KOPT-K1 (cell line): ENCODE data around the gene SLC35G4.

Experiments
- H3K27ac ChIP-seq: fragments of 200-600 bp; sonication (generic); 2 replicates; pipeline ENCODE4 v1.5.1; 2016; ENCODE audit warnings: antibody characterized with exemption, mild to moderate bottlenecking, low read depth, low read length; ENCODE audit not compliant: poor library complexity, severe bottlenecking
- H3K36me3 ChIP-seq: fragments of 200-600 bp; sonication (generic); 2 replicates; pipeline ENCODE4 v1.5.1; 2017; ENCODE audit warnings: antibody characterized with exemption, mild to moderate bottlenecking, low read length, moderate library complexity; ENCODE audit not compliant: insufficient read depth
- H3K9me3 ChIP-seq: fragments of 200-600 bp; sonication (generic); 2 replicates; pipeline ENCODE4 v1.5.1; 2017; ENCODE audit warnings: antibody characterized with exemption, low read length, mild to moderate bottlenecking; ENCODE audit not compliant: insufficient read depth, poor library complexity, severe bottlenecking

The SLC35G4 gene

GRCh38 chr18:11655606-11655932, 46.2 kb downstream of the SLC35G4 start:
- H3K27ac ChIP-seq = no peak overlapping the region
- H3K9me3 ChIP-seq = no peaks in the 10 kb centered on the region
- no peaks in the 10 kb centered on the region for H3K36me3 ChIP-seq

- H3K27ac ChIP-seq = no peak overlapping the region
- no peaks in the 10 kb centered on the region for H3K9me3 ChIP-seq
- H3K36me3 ChIP-seq = no peaks in the 10 kb centered on the region
Measured at GRCh38 chr18:11657152-11657551, 47.8 kb downstream of the SLC35G4 start.

- Histone ChIP-seq H3K27ac (no peak overlapping the region), H3K36me3 (no peaks in the 10 kb centered on the region), H3K9me3 (no peaks in the 10 kb centered on the region)
Measured at GRCh38 chr18:11657554-11657953, 48.2 kb downstream of the SLC35G4 start.

- Histone ChIP-seq H3K9me3 (no peaks in the 10 kb centered on the region), H3K27ac (no peak overlapping the region), H3K36me3 (no peaks in the 10 kb centered on the region)
Measured at GRCh38 chr18:11658019-11658418, 48.6 kb downstream of the SLC35G4 start.

- no peak overlapping the region for H3K27ac ChIP-seq
- H3K9me3 ChIP-seq = no peaks in the 10 kb centered on the region
- H3K36me3 ChIP-seq = no peaks in the 10 kb centered on the region
Measured at GRCh38 chr18:11658989-11659388, 49.6 kb downstream of the SLC35G4 start.
